GM15510 (cell line): ENCODE measurements around the gene NDUFA3.

Experiments
- POLR2A ChIP-seq: IDR thresholded peaks from 3 replicates; pipeline ENCODE4 v1.6.1; 2011; ENCODE audit warnings: borderline replicate concordance; ENCODE audit not compliant: insufficient read length; ENCODE audit errors: extremely low read depth

NDUFA3 gene

DNA sequence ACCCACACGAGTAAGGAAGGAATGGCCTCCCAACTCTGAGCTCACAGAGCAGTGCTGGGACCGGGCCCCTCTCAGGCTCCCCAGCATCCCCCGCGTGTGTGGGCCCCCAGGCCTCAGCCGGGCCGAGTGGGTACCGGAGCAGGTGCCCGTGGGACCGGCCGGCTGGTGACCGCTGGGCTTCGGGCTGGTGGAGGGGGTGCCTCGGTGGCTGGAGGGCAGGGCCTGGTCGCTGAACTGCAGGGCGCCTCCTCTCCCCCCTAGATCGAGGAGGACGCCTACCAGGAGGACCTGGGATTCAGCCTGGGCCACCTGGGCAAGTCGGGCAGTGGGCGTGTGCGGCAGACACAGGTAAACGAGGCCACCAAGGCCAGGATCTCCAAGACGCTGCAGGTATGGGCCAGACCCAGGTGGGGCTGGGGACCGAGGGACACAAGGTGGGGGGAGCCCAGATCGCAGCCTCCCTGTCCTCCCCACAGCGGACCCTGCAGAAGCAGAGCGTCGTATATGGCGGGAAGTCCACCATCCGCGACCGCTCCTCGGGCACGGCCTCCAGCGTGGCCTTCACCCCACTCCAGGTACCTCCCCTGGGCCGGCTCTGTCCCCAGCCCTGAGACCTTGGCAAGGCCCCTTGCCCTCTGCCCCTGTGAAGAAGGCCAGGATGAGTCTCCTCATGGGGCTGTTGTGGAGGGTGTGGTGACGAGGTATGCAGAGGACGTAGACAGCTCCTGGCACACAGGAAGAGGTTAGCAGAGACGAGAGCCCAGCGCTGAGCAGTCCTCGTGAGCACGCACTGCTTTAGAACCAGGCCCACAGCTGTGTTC lies 26.4 kb downstream of the NDUFA3 start:
- TF ChIP-seq POLR2A: no peak

DNA sequence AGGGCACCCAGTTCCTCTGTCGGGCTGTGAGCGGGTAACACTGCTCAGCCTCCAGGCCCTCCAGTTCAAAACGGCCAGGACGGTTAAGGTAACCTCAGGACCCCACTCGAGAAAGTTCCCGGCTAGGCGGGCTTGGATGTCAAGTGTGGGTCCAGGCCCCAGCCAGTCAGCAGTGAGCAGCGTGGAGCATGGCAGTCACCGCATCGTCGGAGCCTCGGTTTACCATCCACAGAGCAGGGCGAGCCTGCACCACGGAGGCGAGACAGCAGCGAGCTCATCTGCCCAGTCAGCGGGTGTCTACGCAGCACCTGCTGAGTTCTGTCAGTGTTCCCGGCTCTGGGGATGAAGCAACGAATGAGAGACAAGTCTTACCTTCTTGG lies 27.0 kb downstream of the NDUFA3 start:
- TF ChIP-seq POLR2A: no peak

- TF ChIP-seq POLR2A: no peak
Measured at GRCh38 chr19:54133312-54133956, 30.8 kb downstream of the NDUFA3 start.

DNA sequence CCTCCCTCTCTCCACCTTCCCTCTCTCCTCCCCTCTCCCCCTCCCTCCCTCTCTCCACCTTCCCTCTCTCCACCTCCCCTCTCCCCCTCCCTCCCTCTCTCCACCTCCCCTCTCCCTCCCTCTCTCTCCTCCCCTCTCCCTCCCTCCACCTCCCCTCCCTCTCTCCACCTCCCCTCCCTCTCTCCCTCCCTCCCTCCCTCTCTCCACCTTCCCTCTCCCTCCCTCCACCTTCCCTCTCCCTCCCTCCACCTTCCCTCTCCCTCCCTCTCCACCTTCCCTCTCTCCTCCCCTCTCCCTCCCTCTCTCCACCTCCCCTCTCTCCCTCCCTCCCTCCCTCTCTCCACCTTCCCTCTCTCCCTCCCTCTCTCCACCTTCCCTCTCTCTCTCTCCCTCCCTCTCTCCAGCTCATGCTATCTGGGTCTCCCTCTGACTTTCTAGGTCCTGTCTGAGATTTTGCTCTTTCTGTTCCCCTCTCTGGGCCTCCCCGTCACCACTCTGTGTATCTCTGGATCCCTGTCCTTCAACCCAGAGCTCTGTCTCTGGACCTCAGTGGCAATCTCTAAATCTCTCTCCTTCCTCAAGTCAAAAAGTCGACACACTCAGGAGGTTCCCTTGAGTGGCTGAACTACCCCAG lies 31.4 kb downstream of the NDUFA3 start:
- TF ChIP-seq POLR2A: no peak

GRCh38 chr19:54136086-54136863 lies 33.6 kb downstream of the NDUFA3 start:
- TF ChIP-seq POLR2A: no peak

DNA sequence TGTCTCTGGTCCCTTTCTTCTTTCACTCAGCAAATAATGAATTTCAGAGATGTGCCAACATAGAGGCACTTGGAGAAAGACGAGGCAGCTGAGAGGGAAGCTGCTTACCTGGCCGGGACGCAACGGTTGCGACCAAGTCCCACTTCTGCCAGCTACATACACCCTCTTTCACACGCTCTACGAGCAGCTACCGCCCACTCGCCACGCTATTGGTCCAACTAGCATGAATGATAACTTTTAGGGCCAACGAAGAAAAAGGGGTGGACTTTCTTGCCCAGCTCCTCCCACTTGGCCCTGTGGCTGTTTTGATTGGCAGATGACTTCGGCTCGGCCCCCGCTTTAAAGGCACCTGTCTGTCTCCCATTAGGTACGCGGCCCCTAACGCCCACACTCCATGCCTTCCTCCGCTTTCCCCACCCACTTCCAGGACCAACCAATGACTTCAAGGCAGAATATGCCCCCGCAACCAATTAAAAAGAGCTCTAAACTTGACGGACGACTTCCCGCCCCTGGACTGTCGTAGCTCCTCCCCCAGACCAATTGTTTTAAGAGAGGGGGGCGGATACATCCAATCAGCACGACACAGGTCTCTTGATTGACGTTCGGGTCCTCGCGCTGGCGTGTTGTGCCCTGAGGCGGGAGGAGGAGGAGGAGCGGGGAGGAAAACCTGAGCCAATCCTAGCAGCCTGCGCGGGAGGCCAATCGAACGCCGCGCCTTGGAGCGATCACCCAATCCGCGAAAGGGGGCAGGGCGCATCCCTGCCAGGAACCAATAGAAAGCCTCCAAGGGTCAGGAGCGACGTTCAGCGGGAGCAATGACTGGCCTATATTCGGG lies 34.4 kb downstream of the NDUFA3 start:
- TF ChIP-seq POLR2A: peak; percentile 77

GRCh38 chr19:54137699-54138488 lies 35.2 kb downstream of the NDUFA3 start, which contains the start of gene CNOT3:
CNOT3 (plus strand) TSS chr19:54137762; CDS start chr19:54142979, 5,217 bp downstream.
- TF ChIP-seq POLR2A: peak; percentile 85

DNA sequence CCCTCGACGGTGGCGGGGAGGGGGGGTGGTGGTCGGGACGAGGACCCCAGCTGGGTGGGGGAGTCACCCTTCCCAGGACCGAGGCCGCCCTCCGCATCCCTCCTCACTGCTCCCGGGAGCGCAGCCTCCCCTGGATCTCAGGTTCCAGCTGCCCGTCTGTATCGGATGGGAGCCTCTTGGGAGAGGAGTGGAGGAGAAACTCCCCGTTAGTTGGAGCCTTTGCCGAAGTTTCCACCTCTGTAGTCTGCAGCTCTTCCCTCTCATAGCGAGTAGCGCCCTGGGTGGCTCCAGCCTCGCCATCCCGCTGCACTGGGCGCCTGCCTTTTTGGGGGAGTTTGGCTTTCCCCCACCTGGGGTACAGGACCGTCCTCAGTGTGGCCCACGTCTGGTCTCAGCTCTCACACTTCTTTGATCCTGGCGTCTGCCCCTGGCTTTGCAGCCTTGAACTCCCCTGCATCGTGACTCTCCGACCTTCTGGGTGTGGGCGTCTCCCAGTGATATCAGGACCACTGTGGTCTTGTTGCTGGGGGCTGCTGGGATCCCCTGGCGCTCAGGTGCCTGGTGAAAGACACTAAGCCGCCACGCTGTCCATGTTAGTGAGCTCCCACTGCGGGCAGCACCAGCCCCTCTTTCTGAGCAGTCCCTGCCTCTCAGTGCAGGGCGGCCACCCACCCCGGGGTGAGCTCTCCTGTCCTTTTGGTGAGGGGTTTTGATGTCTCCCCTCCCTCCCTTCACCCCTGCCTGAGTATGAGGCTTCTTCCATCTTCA lies 36.0 kb downstream of the NDUFA3 start:
- no peak for TF ChIP-seq POLR2A

DNA sequence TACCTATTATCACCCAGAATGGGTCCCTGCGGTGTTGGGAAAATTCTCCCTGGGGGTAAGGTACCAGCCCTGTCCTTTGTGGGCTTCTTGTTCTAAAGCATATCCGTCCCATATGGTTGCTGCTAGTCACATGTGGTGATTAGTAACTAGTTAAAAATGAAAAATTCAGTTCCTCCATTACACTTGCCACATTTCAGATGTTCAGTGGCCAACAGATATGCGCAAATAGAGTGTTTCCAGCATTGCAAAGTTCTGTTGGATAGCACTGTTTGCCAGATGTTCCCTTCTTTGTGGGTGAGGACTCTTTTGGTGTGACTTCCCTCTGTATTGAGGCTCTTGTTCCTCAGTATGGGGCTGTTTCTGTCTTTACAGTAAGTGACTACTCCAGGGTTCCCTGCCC lies 38.7 kb downstream of the NDUFA3 start:
- TF ChIP-seq POLR2A: no peak

GRCh38 chr19:54142166-54142780 lies 39.6 kb downstream of the NDUFA3 start:
- TF ChIP-seq POLR2A: no peak

DNA sequence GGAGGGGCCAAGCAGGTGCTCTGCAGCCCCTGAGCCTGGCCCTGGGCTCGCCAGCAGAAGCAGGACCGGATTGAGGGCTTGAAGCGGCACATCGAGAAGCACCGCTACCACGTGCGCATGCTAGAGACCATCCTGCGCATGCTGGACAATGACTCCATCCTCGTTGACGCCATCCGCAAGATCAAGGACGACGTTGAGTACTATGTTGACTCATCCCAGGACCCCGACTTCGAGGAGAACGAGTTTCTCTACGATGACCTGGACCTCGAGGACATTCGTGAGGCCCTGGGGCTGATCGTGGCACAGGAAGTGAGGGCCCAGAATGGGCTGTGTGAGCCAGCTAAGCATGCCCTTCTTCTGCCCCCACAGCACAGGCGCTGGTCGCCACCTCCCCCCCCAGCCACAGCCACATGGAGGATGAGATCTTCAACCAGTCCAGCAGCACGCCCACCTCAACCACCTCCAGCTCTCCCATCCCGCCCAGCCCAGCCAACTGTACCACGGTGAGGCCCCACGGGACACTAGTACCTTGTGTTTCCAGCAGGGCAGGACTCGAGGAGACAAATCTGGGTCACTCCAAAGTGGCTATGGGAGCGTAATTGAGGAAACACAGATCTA lies 43.0 kb downstream of the NDUFA3 start:
- TF ChIP-seq POLR2A: no peak

GRCh38 chr19:54147676-54148075 lies 45.0 kb downstream of the NDUFA3 start:
- TF ChIP-seq POLR2A: no peak
